Measurements from ENCODE around the gene ITPRID1. TPM values are rescaled to one million over a fixed set of nuclear protein-coding genes. Genes with fewer than 3 reads are reported as not detected.

The ITPRID1 gene
- total RNA-seq, 1 experiment from 2014 or later, result not detected

DNA sequence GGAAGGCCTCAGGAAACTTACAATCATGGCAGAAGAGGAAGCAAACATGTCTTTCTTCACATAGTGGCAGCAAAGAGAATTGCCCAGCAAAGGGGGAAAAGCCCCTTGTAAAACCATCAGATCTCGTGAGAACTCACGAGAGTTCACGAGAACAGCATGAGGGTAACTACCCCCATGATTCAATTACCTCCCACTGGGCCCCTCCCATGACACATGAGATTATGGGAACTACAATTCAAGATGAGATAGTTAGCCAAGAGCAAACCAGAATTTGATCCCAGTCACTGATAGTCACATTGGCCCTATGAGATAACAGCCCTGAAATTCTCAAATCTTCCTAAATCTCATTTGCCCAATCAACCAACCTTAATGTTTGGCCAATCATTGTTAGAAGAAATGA lies 18.2 kb upstream of the ITPRID1 start:
- in situ Hi-C loops (cut with HindIII; ENCODE audit: low pct_unique_long_range_greater_than_20kb, low sequenced_read_pairs) (no loop called here), intact Hi-C loops (cut with micrococcal nuclease; ENCODE audit: unreplicated experiment) (no loop called here)
- no peak for DNase-seq (ENCODE audit: low read depth, low spot score)
- H3K9me3 ChIP-seq (ENCODE audit: control insufficient read depth, insufficient read depth, low read depth, low read length), result no peaks in the 10 kb centered on the region
- CTCF ChIA-PET, result no interaction called here
- no peaks in the 10 kb centered on the region for H3K27me3 ChIP-seq (ENCODE audit: control insufficient read depth, insufficient read depth, low read length)
- H3K4me1 ChIP-seq (ENCODE audit: control insufficient read depth, insufficient read depth, low read length), result no peaks in the 10 kb centered on the region
- no peaks in the 10 kb centered on the region for H3K36me3 ChIP-seq (ENCODE audit: control insufficient read depth, insufficient read depth, low read length)
- H3K4me3 ChIP-seq (ENCODE audit: low read depth in 2 of 2, low read length in 2 of 2), result no peak overlapping the region
- no TSS peak for BruUV-seq (replicated peaks)
- no peak for ATAC-seq
- POLR2A ChIA-PET, result no interaction called here
- H3K27ac ChIP-seq (ENCODE audit: low read length), result no peak overlapping the region
- no peak for TF ChIP-seq POLR2AphosphoS5 (IDR thresholded peaks at IDR 0.05; ENCODE audit: low read depth, low read length)
- no peak for TF ChIP-seq TCF7L2 (IDR thresholded peaks at IDR 0.05; ENCODE audit: low read depth, low read length)

DNA sequence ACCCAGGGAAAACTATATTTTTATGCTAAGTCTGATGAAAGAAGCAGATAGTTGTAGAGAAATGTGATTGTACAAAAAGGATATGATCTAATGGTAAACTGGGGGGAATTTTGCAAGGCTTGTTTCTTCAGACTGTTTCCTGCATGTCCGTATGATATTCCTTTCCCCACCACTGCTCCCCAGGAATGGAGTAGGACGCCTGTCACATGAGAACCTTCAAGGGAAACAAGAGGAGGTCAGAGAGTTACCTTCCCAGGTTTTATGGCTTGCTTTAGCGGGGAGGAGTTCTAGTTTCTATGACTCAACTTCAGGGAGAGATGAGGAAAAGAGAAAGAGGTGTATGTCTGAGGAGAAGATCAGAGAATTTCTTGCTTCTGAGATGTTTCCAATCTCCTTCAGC lies 16.4 kb upstream of the ITPRID1 start:
- H3K36me3 ChIP-seq (ENCODE audit: control insufficient read depth, insufficient read depth, low read length), result no peaks in the 10 kb centered on the region
- no peaks in the 10 kb centered on the region for H3K27me3 ChIP-seq (ENCODE audit: control insufficient read depth, insufficient read depth, low read length)
- no peaks in the 10 kb centered on the region for H3K9me3 ChIP-seq (ENCODE audit: control insufficient read depth, insufficient read depth, low read depth, low read length)
- ChIA-PET CTCF (interaction anchor here (0.6 kb wide), 1 partner anchor 1594 kb away, joined by 3 read pairs; no protein-coding TSS in a partner anchor), POLR2A (no interaction called here)
- no peak overlapping the region for H3K27ac ChIP-seq (ENCODE audit: low read length)
- ATAC-seq (no peak), DNase-seq (ENCODE audit: low read depth, low spot score) (no peak)
- intact Hi-C loops (cut with micrococcal nuclease; ENCODE audit: unreplicated experiment) (no loop called here), in situ Hi-C loops (cut with HindIII; ENCODE audit: low pct_unique_long_range_greater_than_20kb, low sequenced_read_pairs) (no loop called here)
- BruUV-seq (replicated peaks), result no TSS peak
- TF ChIP-seq TCF7L2 (IDR thresholded peaks at IDR 0.05; ENCODE audit: low read depth, low read length) (no peak), SIN3A (IDR thresholded peaks at IDR 0.05; ENCODE audit: borderline replicate concordance, insufficient read depth, low read depth, low read length) (no peak), POLR2AphosphoS5 (IDR thresholded peaks at IDR 0.05; ENCODE audit: low read depth, low read length) (no peak)
- TF ChIP-seq, protein P1, sequence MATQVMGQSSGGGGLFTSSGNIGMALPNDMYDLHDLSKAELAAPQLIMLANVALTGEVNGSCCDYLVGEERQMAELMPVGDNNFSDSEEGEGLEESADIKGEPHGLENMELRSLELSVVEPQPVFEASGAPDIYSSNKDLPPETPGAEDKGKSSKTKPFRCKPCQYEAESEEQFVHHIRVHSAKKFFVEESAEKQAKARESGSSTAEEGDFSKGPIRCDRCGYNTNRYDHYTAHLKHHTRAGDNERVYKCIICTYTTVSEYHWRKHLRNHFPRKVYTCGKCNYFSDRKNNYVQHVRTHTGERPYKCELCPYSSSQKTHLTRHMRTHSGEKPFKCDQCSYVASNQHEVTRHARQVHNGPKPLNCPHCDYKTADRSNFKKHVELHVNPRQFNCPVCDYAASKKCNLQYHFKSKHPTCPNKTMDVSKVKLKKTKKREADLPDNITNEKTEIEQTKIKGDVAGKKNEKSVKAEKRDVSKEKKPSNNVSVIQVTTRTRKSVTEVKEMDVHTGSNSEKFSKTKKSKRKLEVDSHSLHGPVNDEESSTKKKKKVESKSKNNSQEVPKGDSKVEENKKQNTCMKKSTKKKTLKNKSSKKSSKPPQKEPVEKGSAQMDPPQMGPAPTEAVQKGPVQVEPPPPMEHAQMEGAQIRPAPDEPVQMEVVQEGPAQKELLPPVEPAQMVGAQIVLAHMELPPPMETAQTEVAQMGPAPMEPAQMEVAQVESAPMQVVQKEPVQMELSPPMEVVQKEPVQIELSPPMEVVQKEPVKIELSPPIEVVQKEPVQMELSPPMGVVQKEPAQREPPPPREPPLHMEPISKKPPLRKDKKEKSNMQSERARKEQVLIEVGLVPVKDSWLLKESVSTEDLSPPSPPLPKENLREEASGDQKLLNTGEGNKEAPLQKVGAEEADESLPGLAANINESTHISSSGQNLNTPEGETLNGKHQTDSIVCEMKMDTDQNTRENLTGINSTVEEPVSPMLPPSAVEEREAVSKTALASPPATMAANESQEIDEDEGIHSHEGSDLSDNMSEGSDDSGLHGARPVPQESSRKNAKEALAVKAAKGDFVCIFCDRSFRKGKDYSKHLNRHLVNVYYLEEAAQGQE (IDR thresholded peaks at IDR 0.05; ENCODE audit: insufficient read depth in 1 of 2, low read depth in 2 of 2, low read length in 1 of 2), result no peak
- TF ChIP-seq, protein P2, sequence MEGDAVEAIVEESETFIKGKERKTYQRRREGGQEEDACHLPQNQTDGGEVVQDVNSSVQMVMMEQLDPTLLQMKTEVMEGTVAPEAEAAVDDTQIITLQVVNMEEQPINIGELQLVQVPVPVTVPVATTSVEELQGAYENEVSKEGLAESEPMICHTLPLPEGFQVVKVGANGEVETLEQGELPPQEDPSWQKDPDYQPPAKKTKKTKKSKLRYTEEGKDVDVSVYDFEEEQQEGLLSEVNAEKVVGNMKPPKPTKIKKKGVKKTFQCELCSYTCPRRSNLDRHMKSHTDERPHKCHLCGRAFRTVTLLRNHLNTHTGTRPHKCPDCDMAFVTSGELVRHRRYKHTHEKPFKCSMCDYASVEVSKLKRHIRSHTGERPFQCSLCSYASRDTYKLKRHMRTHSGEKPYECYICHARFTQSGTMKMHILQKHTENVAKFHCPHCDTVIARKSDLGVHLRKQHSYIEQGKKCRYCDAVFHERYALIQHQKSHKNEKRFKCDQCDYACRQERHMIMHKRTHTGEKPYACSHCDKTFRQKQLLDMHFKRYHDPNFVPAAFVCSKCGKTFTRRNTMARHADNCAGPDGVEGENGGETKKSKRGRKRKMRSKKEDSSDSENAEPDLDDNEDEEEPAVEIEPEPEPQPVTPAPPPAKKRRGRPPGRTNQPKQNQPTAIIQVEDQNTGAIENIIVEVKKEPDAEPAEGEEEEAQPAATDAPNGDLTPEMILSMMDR (IDR thresholded peaks at IDR 0.05), result no peak
- no peak overlapping the region for H3K4me3 ChIP-seq (ENCODE audit: low read depth in 2 of 2, low read length in 2 of 2)
- no peaks in the 10 kb centered on the region for H3K4me1 ChIP-seq (ENCODE audit: control insufficient read depth, insufficient read depth, low read length)

DNA sequence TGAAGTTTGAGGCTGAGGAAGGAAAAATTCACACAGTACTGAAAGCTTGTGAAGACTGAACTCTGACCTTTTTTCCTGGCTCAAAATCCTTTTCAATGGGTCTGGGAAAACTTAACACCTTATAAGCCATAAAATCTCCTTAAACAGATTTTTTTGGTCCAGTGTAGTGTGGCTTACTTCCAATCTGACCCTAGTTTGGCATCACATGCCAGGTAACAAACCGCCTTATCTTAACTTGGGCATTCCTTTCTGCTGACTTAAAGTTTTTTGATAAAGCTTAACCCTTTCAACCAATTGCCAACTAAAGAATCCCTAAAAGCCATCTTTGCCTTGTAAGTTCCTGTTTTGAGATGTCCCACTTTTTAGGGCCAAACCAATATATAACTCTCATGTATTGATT lies 13.2 kb upstream of the ITPRID1 start:
- H3K9me3 ChIP-seq (ENCODE audit: control insufficient read depth, insufficient read depth, low read depth, low read length), result no peaks in the 10 kb centered on the region
- CTCF ChIA-PET, result no interaction called here
- in situ Hi-C loops (cut with HindIII; ENCODE audit: low pct_unique_long_range_greater_than_20kb, low sequenced_read_pairs) (no loop called here), intact Hi-C loops (cut with micrococcal nuclease; ENCODE audit: unreplicated experiment) (no loop called here)
- H3K4me3 ChIP-seq (ENCODE audit: low read depth in 2 of 2, low read length in 2 of 2), result no peak overlapping the region
- no peak for ATAC-seq
- no TSS peak for BruUV-seq (replicated peaks)
- no peak overlapping the region for H3K27ac ChIP-seq (ENCODE audit: low read length)
- H3K27me3 ChIP-seq (ENCODE audit: control insufficient read depth, insufficient read depth, low read length), result no peaks in the 10 kb centered on the region
- no peaks in the 10 kb centered on the region for H3K4me1 ChIP-seq (ENCODE audit: control insufficient read depth, insufficient read depth, low read length)
- H3K36me3 ChIP-seq (ENCODE audit: control insufficient read depth, insufficient read depth, low read length), result no peaks in the 10 kb centered on the region
- no peak for DNase-seq (ENCODE audit: low read depth, low spot score)
- POLR2A ChIA-PET, result no interaction called here
- TF ChIP-seq POLR2AphosphoS5 (IDR thresholded peaks at IDR 0.05; ENCODE audit: low read depth, low read length) (no peak), TCF7L2 (IDR thresholded peaks at IDR 0.05; ENCODE audit: low read depth, low read length) (no peak), SIN3A (IDR thresholded peaks at IDR 0.05; ENCODE audit: borderline replicate concordance, insufficient read depth, low read depth, low read length) (no peak)
- TF ChIP-seq, protein P1 (IDR thresholded peaks at IDR 0.05; ENCODE audit: insufficient read depth in 1 of 2, low read depth in 2 of 2, low read length in 1 of 2), result no peak
- TF ChIP-seq, protein P2 (IDR thresholded peaks at IDR 0.05), result no peak
